ENCODE measurements around the gene RNU6-8.

The RNU6-8 gene

GRCh38 chr14:32203928-32204357 lies 874 bp upstream of the RNU6-8 start:
- DNase-seq, result no peak

- DNase-seq, result no peak
Measured at GRCh38 chr14:32202491-32202997, 525 bp downstream of the RNU6-8 start.

- DNase-seq, result peak in 1 of 2 donors; percentile 4
Measured at GRCh38 chr14:32201816-32202490, 1.1 kb downstream of the RNU6-8 start, which contains the start of gene RNU6-7. Gene RNU6-7, plus strand, starts transcription at chr14:32202045.

- DNase-seq, result peak in 1 of 2 donors; percentile 24
Measured at GRCh38 chr14:32201193-32201815, 1.8 kb downstream of the RNU6-8 start.

GRCh38 chr14:32200368-32201192 lies 2.5 kb downstream of the RNU6-8 start:
- DNase-seq, result peak; percentile 15 to 43

GRCh38 chr14:32197919-32198318 lies 5.2 kb downstream of the RNU6-8 start:
- DNase-seq, result no peak

GRCh38 chr14:32195636-32196035 lies 7.4 kb downstream of the RNU6-8 start:
- DNase-seq, result peak in 1 of 2 donors; percentile 29

GRCh38 chr14:32193532-32193931 lies 9.5 kb downstream of the RNU6-8 start:
- no peak for DNase-seq

GRCh38 chr14:32192712-32193373 lies 10.2 kb downstream of the RNU6-8 start:
- DNase-seq, result no peak

- peak in 1 of 2 donors; percentile 18 for DNase-seq
Measured at GRCh38 chr14:32190673-32191072, 12.4 kb downstream of the RNU6-8 start.

GRCh38 chr14:32189811-32190210 lies 13.3 kb downstream of the RNU6-8 start:
- DNase-seq, result no peak

- DNase-seq, result no peak
Measured at GRCh38 chr14:32186248-32186647, 16.8 kb downstream of the RNU6-8 start.

- DNase-seq, result no peak
Measured at GRCh38 chr14:32185097-32185496, 18.0 kb downstream of the RNU6-8 start.

- DNase-seq, result no peak
Measured at GRCh38 chr14:32183151-32184058, 19.7 kb downstream of the RNU6-8 start.

GRCh38 chr14:32171469-32171868 lies 31.6 kb downstream of the RNU6-8 start:
- no peak for DNase-seq

GRCh38 chr14:32169191-32169590 lies 33.9 kb downstream of the RNU6-8 start:
- no peak for DNase-seq

- DNase-seq, result no peak
Measured at GRCh38 chr14:32167907-32168306, 35.2 kb downstream of the RNU6-8 start.

GRCh38 chr14:32166924-32167323 lies 36.1 kb downstream of the RNU6-8 start:
- DNase-seq, result no peak

GRCh38 chr14:32166029-32166428 lies 37.0 kb downstream of the RNU6-8 start:
- no peak for DNase-seq
